Left ventricle myocardium inferior (tissue), 1 donor: Measurements from ENCODE around the gene GABRR2. TPM values are rescaled to one million over a fixed set of nuclear protein-coding genes. Genes with fewer than 3 reads are reported as not detected.

Experiments
- DNase-seq: peaks from one replicate; pipeline ENCODE4 v3.0.0-alpha.2; 2020
- H3K27ac ChIP-seq: fragments of 200-600 bp; replicated peaks from 2 replicates; pipeline ENCODE4 v1.8.0; 2021
- H3K27me3 ChIP-seq: fragments of 200-600 bp; 2 replicates; pipeline ENCODE4 v1.8.0; 2021; ENCODE audit warnings: low read depth
- H3K36me3 ChIP-seq: fragments of 200-600 bp; 2 replicates; pipeline ENCODE4 v1.8.0; 2021
- H3K4me1 ChIP-seq: fragments of 200-600 bp; 2 replicates; pipeline ENCODE4 v1.8.0; 2021
- H3K4me3 ChIP-seq: fragments of 200-600 bp; 2 replicates; pipeline ENCODE4 v1.8.0; 2021; ENCODE audit warnings: mild to moderate bottlenecking, moderate library complexity
- H3K9me3 ChIP-seq: fragments of 200-600 bp; replicated peaks from 2 replicates; pipeline ENCODE4 v1.8.0; 2021
- intact Hi-C: fragments of 100-400 bp; cut with micrococcal nuclease; formaldehyde crosslinking; loops from one replicate; pipeline ENCODE4 v1.11.0; 2022
- total RNA-seq: library from RNA; stranded (reverse); fragmentation: NEBNext Ultra II Directional; extraction: Animal tissue kit (Norgen Biotek cat#: 25700); gene quantifications from one replicate; pipeline ENCODE4 v1.2.1, GENCODE V29; 2021
- TF ChIP-seq, protein P1 (sequence below): fragments of 200-600 bp; IDR thresholded peaks from 2 replicates; pipeline ENCODE4 v1.8.0; 2021; ENCODE audit warnings: antibody characterized with exemption, mild to moderate bottlenecking, borderline replicate concordance
- donor health status: DM: no; HTN: yes; CAD: no; lungs with severe emphysema.

Gene GABRR2
- total RNA-seq, 1 donor from 2014 or later: 0.69 TPM

DNA sequence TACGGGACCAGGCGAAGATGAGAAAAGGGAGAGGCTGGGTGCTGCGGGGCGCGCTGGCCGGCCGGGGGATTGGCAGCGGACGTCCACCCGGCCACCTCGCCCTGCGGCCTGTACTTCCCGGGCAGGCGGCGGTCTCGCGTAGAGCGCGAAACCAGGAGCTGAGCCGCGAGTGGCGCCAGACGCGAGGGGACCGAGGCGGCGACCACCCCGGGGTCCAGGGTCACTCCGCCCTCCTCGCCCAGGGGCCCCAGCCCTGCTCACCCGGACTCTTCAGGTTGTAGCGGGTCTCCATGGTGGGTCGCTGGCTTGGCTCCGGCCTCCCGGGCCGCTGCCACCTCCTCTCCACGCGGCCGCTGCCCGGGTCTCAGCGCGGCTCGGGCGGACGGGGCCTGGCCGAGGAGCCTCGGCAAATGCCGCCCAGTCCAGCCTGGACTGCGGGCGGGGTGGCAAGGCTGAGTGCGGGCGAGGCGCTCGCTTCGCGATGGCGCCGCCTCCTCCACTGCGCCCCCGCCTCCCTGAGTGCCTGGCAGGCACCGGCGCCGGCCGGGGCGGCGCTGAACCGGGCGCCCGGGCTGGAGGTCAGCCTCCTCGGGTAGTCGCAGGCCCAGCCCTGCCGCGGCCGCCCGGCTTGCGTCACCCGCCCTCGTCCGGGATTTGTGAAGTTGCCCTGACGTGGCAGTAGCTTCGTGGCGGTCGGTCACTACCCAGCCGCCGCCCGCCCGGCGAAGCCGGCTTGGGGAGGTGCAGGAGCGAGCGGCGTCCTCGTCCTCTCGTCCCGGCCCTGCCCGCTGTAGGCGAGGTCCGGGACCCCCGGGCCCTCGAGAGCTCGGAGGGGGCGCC is 37.4 kb upstream of the GABRR2 start, which contains the start of gene UBE2J1:
Gene UBE2J1 (minus strand): TSS at position 445 of the 840 bp plus-strand sequence. CDS start 153 bp downstream, at position 292.
- Histone ChIP-seq H3K4me3 (peak within 1 kb of the TSS; percentile 96), H3K27ac (peak within 1 kb of the TSS; percentile 99), H3K27me3 (no peaks in the 10 kb centered on the region), H3K9me3 (no peaks in the 10 kb centered on the region), H3K4me1 (peaks cover 50% of the 10 kb centered on the region), H3K36me3 (peaks cover 4% of the 10 kb centered on the region)
- TF ChIP-seq, protein P1, sequence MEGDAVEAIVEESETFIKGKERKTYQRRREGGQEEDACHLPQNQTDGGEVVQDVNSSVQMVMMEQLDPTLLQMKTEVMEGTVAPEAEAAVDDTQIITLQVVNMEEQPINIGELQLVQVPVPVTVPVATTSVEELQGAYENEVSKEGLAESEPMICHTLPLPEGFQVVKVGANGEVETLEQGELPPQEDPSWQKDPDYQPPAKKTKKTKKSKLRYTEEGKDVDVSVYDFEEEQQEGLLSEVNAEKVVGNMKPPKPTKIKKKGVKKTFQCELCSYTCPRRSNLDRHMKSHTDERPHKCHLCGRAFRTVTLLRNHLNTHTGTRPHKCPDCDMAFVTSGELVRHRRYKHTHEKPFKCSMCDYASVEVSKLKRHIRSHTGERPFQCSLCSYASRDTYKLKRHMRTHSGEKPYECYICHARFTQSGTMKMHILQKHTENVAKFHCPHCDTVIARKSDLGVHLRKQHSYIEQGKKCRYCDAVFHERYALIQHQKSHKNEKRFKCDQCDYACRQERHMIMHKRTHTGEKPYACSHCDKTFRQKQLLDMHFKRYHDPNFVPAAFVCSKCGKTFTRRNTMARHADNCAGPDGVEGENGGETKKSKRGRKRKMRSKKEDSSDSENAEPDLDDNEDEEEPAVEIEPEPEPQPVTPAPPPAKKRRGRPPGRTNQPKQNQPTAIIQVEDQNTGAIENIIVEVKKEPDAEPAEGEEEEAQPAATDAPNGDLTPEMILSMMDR: no peak
- intact Hi-C loops: no loop called here
- DNase-seq: peak; percentile 96

DNA sequence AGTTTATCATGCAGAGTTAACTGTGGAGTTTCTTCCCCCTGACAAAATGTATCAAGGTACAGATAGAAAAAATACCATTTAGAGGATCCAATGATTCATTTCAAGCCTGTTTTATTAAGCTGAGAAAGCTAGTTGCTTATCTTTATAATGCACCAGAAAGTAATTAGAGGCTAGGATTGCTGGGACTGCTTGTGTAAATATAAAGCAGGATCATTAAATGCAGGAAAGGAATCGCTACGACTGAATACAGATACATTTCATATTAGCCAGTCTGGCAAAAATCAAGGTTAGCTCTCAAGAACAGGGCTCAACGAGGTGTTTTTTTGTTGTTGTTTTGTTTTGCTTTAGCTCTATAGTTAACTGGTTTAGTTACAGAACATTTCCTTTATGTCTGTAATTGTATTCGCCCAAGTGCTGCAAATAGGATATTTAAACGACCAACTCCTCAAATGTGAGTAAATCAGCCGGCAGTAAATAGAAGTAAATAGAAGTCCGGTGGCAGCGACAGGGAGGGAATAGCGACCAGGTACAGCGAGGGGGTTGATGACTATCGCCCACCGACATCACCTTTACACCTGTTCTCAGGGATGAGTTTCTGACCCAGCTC is 36.7 kb upstream of the GABRR2 start:
- intact Hi-C loops: no loop called here
- DNase-seq: no peak
- no peaks in the 10 kb centered on the region for H3K9me3 ChIP-seq
- H3K36me3 ChIP-seq: peaks cover 4% of the 10 kb centered on the region
- peaks cover 57% of the 10 kb centered on the region for H3K4me1 ChIP-seq
- H3K27me3 ChIP-seq: no peaks in the 10 kb centered on the region
- peak overlapping the region; percentile 96 for H3K4me3 ChIP-seq
- TF ChIP-seq, protein P1: no peak
- H3K27ac ChIP-seq: peak overlapping the region; percentile 99

DNA sequence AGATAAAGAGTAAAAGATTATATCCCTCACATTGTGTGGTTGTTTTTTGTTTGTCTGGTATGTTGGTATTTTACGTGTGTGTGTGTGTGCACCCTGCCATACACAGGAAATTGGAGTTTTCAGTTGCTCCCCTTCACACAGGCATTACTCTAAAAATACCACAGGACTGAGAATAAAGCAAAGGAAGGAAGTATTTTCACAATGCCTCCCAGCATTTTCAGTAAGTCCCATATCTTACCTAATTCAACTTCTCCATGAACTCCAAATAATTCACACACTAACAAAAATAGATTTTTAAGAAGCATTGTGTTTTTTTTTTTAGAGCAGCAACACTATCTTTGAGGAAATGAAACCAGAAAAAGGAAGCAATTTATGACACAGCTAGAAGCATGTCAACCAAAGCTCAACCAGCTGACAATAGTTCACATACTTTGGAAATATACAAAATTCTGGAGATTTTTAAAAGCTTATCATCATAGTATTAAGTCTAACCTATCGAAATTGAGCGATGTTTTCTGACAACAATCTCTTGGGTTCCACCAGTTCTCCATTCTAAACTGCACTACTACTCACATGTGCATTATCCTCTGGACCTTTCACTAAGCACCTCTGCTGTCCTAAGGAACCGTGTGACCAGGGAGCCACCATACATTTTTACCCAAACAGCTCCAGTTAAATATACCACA is 35.3 kb upstream of the GABRR2 start:
- Histone ChIP-seq H3K27ac (peak overlapping the region; percentile 99), H3K4me3 (peak overlapping the region; percentile 96), H3K36me3 (peaks cover 4% of the 10 kb centered on the region), H3K9me3 (no peaks in the 10 kb centered on the region), H3K4me1 (peaks cover 69% of the 10 kb centered on the region), H3K27me3 (no peaks in the 10 kb centered on the region)
- TF ChIP-seq, protein P1: no peak
- no peak for DNase-seq
- intact Hi-C loops: no loop called here

DNA sequence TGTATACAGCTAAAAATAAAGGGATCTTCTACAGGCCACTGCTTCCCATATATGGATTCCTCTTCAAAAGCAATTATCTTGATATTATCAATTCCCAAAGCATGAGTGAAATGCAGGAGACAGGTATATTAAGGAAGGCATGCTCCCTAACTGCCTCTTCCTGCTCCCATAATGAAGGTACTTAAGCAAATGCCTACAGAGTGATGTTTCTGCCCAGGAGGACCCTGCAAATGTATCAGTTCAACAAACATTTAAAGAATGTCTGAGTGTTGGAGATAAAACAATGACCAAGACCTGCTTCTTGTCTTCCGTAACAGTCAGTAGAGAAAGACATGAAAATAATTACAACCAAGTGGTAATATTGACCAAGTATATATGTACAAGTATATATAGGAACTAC is 33.3 kb upstream of the GABRR2 start:
- H3K9me3 ChIP-seq: no peaks in the 10 kb centered on the region
- no peak for DNase-seq
- intact Hi-C loops: no loop called here
- peaks cover 4% of the 10 kb centered on the region for H3K36me3 ChIP-seq
- no peak overlapping the region for H3K4me3 ChIP-seq
- TF ChIP-seq, protein P1: no peak
- H3K4me1 ChIP-seq: peaks cover 84% of the 10 kb centered on the region
- H3K27ac ChIP-seq: peak overlapping the region; percentile 99
- H3K27me3 ChIP-seq: no peaks in the 10 kb centered on the region

DNA sequence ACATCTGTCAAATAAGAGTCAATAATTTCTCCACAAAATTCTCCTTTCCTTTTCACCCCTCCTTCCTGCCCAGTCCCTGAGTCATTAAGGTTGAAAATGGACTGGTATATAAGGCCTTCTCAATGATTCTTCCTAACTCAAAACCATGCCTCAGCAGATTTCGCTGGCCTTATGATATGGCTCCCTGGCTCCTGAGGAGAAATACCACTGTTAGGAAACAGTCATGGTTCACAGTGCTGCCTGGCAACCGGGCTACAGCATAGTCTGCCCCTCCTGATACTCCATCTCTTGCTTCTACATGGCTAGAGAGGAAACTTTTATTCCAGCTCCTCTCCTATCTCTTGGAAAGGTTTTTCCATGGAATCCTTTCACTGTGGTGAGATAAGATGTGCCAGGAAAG is 32.7 kb upstream of the GABRR2 start:
- TF ChIP-seq, protein P1: no peak
- H3K27me3 ChIP-seq: no peaks in the 10 kb centered on the region
- H3K36me3 ChIP-seq: peaks cover 4% of the 10 kb centered on the region
- peaks cover 84% of the 10 kb centered on the region for H3K4me1 ChIP-seq
- intact Hi-C loops: no loop called here
- peak; percentile 22 for DNase-seq
- no peaks in the 10 kb centered on the region for H3K9me3 ChIP-seq
- peak overlapping the region; percentile 99 for H3K27ac ChIP-seq
- no peak overlapping the region for H3K4me3 ChIP-seq
